Body of pancreas (tissue), 4 donors: ENCODE results near the gene PRPH.

ENCODE experiments used
- CTCF ChIP-seq, 7 experiments: fragments of 450-650 bp in 4 of 7; fragments of 200-600 bp in 3 of 7; sonication (generic) in 3 of 7; IDR thresholded peaks; one replicate each; pipeline ENCODE4 v1.5.1; 2016 to 2019; ENCODE audit warnings: antibody characterized with exemption in 7 of 7
- POLR2A ChIP-seq, 3 donors: fragments of 450-650 bp; IDR thresholded peaks; one replicate each; pipeline ENCODE4 v1.6.1; 2016; ENCODE audit warnings: antibody characterized with exemption in 3 of 3, mild to moderate bottlenecking in 2 of 3

- TF ChIP-seq CTCF (IDR thresholded peaks at IDR 0.05) = no peak
- TF ChIP-seq POLR2A (IDR thresholded peaks at IDR 0.05) = no peak
Observed at GRCh38 chr12:49305762-49306510, 11.0 kb downstream of the PRPH start.
